GM12875 (cell line): ENCODE results near the gene YPEL3.
A peak's percentile ranks its signal among the peaks of the same experiment; 100 is the strongest.

ENCODE experiments used
- H3K4me3 ChIP-seq: one replicate; pipeline ENCODE4 v1.5.1; 2011; ENCODE audit warnings: low read depth, low read length, control low read depth
- CTCF ChIP-seq: IDR thresholded peaks from 2 replicates; pipeline ENCODE4 v1.5.1; 2011; ENCODE audit warnings: low read depth, mild to moderate bottlenecking, control low read depth, inconsistent platforms, low read length, moderate library complexity, borderline replicate concordance; ENCODE audit not compliant: insufficient read depth

Gene YPEL3

GRCh38 chr16:30112197-30113030, 16.4 kb upstream of the YPEL3 start:
- peak; percentile 94 for TF ChIP-seq CTCF
- H3K4me3 ChIP-seq: no peak overlapping the region

- TF ChIP-seq CTCF: no peak
- no peak overlapping the region for H3K4me3 ChIP-seq
Observed at GRCh38 chr16:30110661-30111060, 14.6 kb upstream of the YPEL3 start.

GRCh38 chr16:30108059-30108850, 12.2 kb upstream of the YPEL3 start:
- no peak for TF ChIP-seq CTCF
- no peak overlapping the region for H3K4me3 ChIP-seq

GRCh38 chr16:30104492-30104891, 8.5 kb upstream of the YPEL3 start:
- no peak overlapping the region for H3K4me3 ChIP-seq
- no peak for TF ChIP-seq CTCF

GRCh38 chr16:30104090-30104489, 8.1 kb upstream of the YPEL3 start:
- H3K4me3 ChIP-seq: no peak overlapping the region
- no peak for TF ChIP-seq CTCF

GRCh38 chr16:30096862-30097563, 1.0 kb upstream of the YPEL3 start:
- H3K4me3 ChIP-seq: no peak overlapping the region
- no peak for TF ChIP-seq CTCF
